ENCODE results near the gene GRIA4.

GRIA4 gene

DNA sequence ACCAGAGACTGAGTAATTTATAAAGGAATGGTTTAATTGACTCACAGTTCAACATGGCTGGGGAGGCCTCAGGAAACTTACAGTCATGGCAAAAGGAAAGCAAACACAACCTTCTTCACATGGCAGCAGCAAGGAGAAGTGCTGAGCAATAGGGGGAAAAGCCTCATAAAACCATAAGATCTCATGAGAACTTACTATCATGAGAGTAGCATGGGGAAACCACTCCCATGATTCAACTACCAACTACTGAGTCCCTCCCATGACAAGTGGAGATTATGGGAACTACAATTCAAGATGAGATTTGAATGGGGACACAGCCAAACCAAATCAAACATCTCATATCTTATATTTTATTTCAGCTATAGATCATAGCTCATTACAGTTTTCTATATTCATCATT lies 33.0 kb downstream of the GRIA4 start:
- Histone ChIP-seq H3K14ac (ENCODE audit: low read length in 2 of 2) (no peak overlapping the region), H2BK12ac (ENCODE audit: low read length in 2 of 2) (no peak overlapping the region), H3K4me2 (ENCODE audit: low read length, poor library complexity, severe bottlenecking) (no peak overlapping the region), H3K79me1 (replicated peaks; ENCODE audit: low read length, poor library complexity, severe bottlenecking) (no peaks in the 10 kb centered on the region), H3K4me3 (ENCODE audit: insufficient read depth in 1 of 2, low read depth in 1 of 2, low read length in 2 of 2) (no peak overlapping the region), H3K23ac (ENCODE audit: low read length in 2 of 2) (no peak overlapping the region), H3K27me3 (ENCODE audit: control insufficient read depth in 1 of 2, insufficient read depth in 1 of 2, low read length in 2 of 2) (no peaks in the 10 kb centered on the region), H2BK120ac (ENCODE audit: low read depth, low read length) (no peak overlapping the region), H2AK5ac (ENCODE audit: low read length, severe bottlenecking) (no peak overlapping the region), H3K4ac (ENCODE audit: low read depth in 1 of 2, low read length in 2 of 2) (no peak overlapping the region), H2BK15ac (ENCODE audit: low read depth, poor library complexity, severe bottlenecking) (no peak overlapping the region), H3K4me1 (ENCODE audit: control insufficient read depth, insufficient read depth, low read depth, low read length) (no peaks in the 10 kb centered on the region), H3K36me3 (ENCODE audit: control insufficient read depth in 1 of 2, insufficient read depth in 2 of 2, low read depth in 1 of 2, low read length in 2 of 2) (no peaks in the 10 kb centered on the region), H3K9me3 (ENCODE audit: control insufficient read depth, low read length) (peaks cover 15% of the 10 kb centered on the region), H4K8ac (ENCODE audit: low read length) (no peak overlapping the region), H2AFZ (ENCODE audit: low read depth, low read length) (no peak overlapping the region), H3K18ac (ENCODE audit: low read depth in 1 of 2, low read length in 2 of 2) (no peak overlapping the region), H3K9ac (ENCODE audit: low read length) (no peak overlapping the region), H2BK5ac (ENCODE audit: low read depth, low read length, poor library complexity, severe bottlenecking) (no peak overlapping the region), H3K27ac (ENCODE audit: low read length, poor library complexity, severe bottlenecking) (no peak overlapping the region), H4K91ac (ENCODE audit: low read length) (no peak overlapping the region)
- no peak for DNase-seq

DNA sequence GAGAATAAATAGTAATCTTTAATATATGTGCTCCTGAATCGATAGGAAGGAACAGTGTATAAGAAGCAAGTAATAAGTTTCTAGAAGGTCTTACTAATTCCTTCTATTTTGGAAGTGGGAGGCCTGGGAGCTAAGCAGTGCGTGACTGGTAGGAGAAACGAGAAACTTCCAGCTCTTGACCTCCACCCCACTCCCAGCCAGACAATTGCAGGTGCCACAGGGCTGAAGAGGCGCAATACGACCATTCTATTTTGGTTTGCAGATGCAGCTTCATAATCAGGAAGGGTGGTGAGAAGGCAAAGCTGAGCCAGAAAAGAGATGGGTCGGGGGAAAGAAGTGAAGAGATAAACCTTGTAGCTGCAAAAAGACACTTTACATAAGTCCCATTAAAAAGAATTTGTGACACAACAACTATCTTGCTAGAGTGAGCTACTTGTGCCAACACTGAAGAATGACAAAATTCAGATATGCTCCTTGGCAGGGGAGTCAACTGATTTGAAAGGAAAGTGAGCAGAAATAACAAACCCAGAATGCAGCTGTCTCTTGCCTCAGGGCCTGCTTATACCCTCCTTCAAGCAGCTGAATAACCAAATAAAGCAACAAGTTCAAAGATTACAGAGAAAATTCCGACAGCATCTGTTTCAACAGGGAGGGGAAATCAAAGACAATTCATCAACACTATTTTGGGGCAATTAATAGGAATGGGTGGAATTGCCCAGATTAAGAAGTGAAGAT lies 35.1 kb downstream of the GRIA4 start:
- no peaks in the 10 kb centered on the region for H3K79me1 ChIP-seq (replicated peaks; ENCODE audit: low read length, poor library complexity, severe bottlenecking)
- WGBS, result 90% methylated on average over 2 of the region's 7 CpGs

DNA sequence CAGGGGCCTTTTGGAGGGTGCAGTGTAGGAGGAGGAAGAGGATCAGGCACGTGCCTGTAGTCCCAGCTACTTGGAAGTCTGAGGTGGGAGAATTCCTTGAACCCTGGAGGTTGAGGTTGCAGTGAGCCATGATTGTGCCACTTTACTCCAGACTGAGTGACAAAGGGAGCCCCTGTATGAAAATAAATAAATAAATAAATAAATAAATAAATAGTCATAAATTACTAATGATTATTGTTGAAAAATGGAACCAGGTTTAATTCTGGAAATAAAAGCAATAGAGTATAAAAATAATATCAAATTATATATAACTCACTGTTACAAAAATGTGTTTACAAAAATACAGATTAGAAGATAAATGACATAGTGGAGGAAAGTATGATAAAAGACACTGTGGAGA lies 37.9 kb downstream of the GRIA4 start:
- Histone ChIP-seq H3K4me1 (ENCODE audit: control insufficient read depth, insufficient read depth, low read depth, low read length) (no peaks in the 10 kb centered on the region), H3K9me3 (ENCODE audit: control insufficient read depth, low read length) (peaks cover 15% of the 10 kb centered on the region), H3K4me2 (ENCODE audit: low read length, poor library complexity, severe bottlenecking) (no peak overlapping the region), H3K4ac (ENCODE audit: low read depth in 1 of 2, low read length in 2 of 2) (no peak overlapping the region), H2AFZ (ENCODE audit: low read depth, low read length) (no peak overlapping the region), H3K4me3 (ENCODE audit: insufficient read depth in 1 of 2, low read depth in 1 of 2, low read length in 2 of 2) (no peak overlapping the region), H2BK12ac (ENCODE audit: low read length in 2 of 2) (no peak overlapping the region), H3K14ac (ENCODE audit: low read length in 2 of 2) (no peak overlapping the region), H3K36me3 (ENCODE audit: control insufficient read depth in 1 of 2, insufficient read depth in 2 of 2, low read depth in 1 of 2, low read length in 2 of 2) (no peaks in the 10 kb centered on the region), H3K27me3 (ENCODE audit: control insufficient read depth in 1 of 2, insufficient read depth in 1 of 2, low read length in 2 of 2) (no peaks in the 10 kb centered on the region), H3K27ac (ENCODE audit: low read length, poor library complexity, severe bottlenecking) (no peak overlapping the region), H2BK15ac (ENCODE audit: low read depth, poor library complexity, severe bottlenecking) (no peak overlapping the region), H2BK120ac (ENCODE audit: low read depth, low read length) (no peak overlapping the region), H3K23ac (ENCODE audit: low read length in 2 of 2) (no peak overlapping the region), H4K8ac (ENCODE audit: low read length) (no peak overlapping the region), H2AK5ac (ENCODE audit: low read length, severe bottlenecking) (no peak overlapping the region), H3K9ac (ENCODE audit: low read length) (no peak overlapping the region), H3K79me1 (replicated peaks; ENCODE audit: low read length, poor library complexity, severe bottlenecking) (no peaks in the 10 kb centered on the region), H2BK5ac (ENCODE audit: low read depth, low read length, poor library complexity, severe bottlenecking) (no peak overlapping the region), H4K91ac (ENCODE audit: low read length) (no peak overlapping the region), H3K18ac (ENCODE audit: low read depth in 1 of 2, low read length in 2 of 2) (no peak overlapping the region)
- no peak for DNase-seq
- WGBS, result 85% methylated on average over 1 of the region's 1 CpG

More for the DNA sequence above, 35.1 kb downstream of the GRIA4 start:
- Histone ChIP-seq H2BK5ac (ENCODE audit: low read depth, low read length, poor library complexity, severe bottlenecking) (no peak overlapping the region), H3K4ac (ENCODE audit: low read depth in 1 of 2, low read length in 2 of 2) (no peak overlapping the region), H4K91ac (ENCODE audit: low read length) (no peak overlapping the region), H3K27ac (ENCODE audit: low read length, poor library complexity, severe bottlenecking) (no peak overlapping the region), H2BK15ac (ENCODE audit: low read depth, poor library complexity, severe bottlenecking) (no peak overlapping the region), H2AFZ (ENCODE audit: low read depth, low read length) (no peak overlapping the region), H3K14ac (ENCODE audit: low read length in 2 of 2) (no peak overlapping the region), H2AK5ac (ENCODE audit: low read length, severe bottlenecking) (no peak overlapping the region), H3K9ac (ENCODE audit: low read length) (no peak overlapping the region), H3K4me1 (ENCODE audit: control insufficient read depth, insufficient read depth, low read depth, low read length) (no peaks in the 10 kb centered on the region), H3K18ac (ENCODE audit: low read depth in 1 of 2, low read length in 2 of 2) (no peak overlapping the region), H3K4me2 (ENCODE audit: low read length, poor library complexity, severe bottlenecking) (no peak overlapping the region), H3K9me3 (ENCODE audit: control insufficient read depth, low read length) (peaks cover 15% of the 10 kb centered on the region), H4K8ac (ENCODE audit: low read length) (no peak overlapping the region), H3K27me3 (ENCODE audit: control insufficient read depth in 1 of 2, insufficient read depth in 1 of 2, low read length in 2 of 2) (no peaks in the 10 kb centered on the region), H3K23ac (ENCODE audit: low read length in 2 of 2) (no peak overlapping the region), H2BK120ac (ENCODE audit: low read depth, low read length) (no peak overlapping the region), H2BK12ac (ENCODE audit: low read length in 2 of 2) (no peak overlapping the region), H3K4me3 (ENCODE audit: insufficient read depth in 1 of 2, low read depth in 1 of 2, low read length in 2 of 2) (no peak overlapping the region), H3K36me3 (ENCODE audit: control insufficient read depth in 1 of 2, insufficient read depth in 2 of 2, low read depth in 1 of 2, low read length in 2 of 2) (no peaks in the 10 kb centered on the region)
- DNase-seq, result no peak

DNA sequence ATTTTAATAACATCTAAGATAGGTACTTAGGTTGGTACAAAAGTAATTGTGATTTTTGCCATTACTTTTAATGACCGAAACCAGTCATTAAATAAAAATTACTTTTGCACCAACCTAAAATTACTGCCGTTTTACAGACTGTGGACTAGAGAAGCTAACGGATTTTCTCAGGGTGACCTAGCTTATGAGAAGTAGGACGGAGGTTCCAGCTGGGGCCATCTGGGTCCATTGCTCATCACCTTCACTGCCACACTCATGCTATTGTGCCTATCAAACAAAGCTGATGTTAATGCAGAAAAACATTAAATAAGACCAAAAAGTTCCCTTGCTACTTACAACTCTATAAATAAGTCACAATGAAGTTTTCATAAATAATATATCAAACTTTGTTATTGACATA lies 38.9 kb downstream of the GRIA4 start:
- Histone ChIP-seq H2BK15ac (ENCODE audit: low read depth, poor library complexity, severe bottlenecking) (no peak overlapping the region), H3K4me2 (ENCODE audit: low read length, poor library complexity, severe bottlenecking) (no peak overlapping the region), H3K4me3 (ENCODE audit: insufficient read depth in 1 of 2, low read depth in 1 of 2, low read length in 2 of 2) (no peak overlapping the region), H3K14ac (ENCODE audit: low read length in 2 of 2) (no peak overlapping the region), H2BK5ac (ENCODE audit: low read depth, low read length, poor library complexity, severe bottlenecking) (no peak overlapping the region), H3K9me3 (ENCODE audit: control insufficient read depth, low read length) (peaks cover 19% of the 10 kb centered on the region), H3K27me3 (ENCODE audit: control insufficient read depth in 1 of 2, insufficient read depth in 1 of 2, low read length in 2 of 2) (no peaks in the 10 kb centered on the region), H3K79me1 (replicated peaks; ENCODE audit: low read length, poor library complexity, severe bottlenecking) (no peaks in the 10 kb centered on the region), H3K23ac (ENCODE audit: low read length in 2 of 2) (no peak overlapping the region), H2AK5ac (ENCODE audit: low read length, severe bottlenecking) (no peak overlapping the region), H3K4ac (ENCODE audit: low read depth in 1 of 2, low read length in 2 of 2) (no peak overlapping the region), H3K9ac (ENCODE audit: low read length) (no peak overlapping the region), H3K4me1 (ENCODE audit: control insufficient read depth, insufficient read depth, low read depth, low read length) (no peaks in the 10 kb centered on the region), H2BK120ac (ENCODE audit: low read depth, low read length) (no peak overlapping the region), H3K36me3 (ENCODE audit: control insufficient read depth in 1 of 2, insufficient read depth in 2 of 2, low read depth in 1 of 2, low read length in 2 of 2) (no peaks in the 10 kb centered on the region), H3K27ac (ENCODE audit: low read length, poor library complexity, severe bottlenecking) (no peak overlapping the region), H3K18ac (ENCODE audit: low read depth in 1 of 2, low read length in 2 of 2) (no peak overlapping the region), H4K91ac (ENCODE audit: low read length) (peak overlapping the region; percentile 50), H4K8ac (ENCODE audit: low read length) (no peak overlapping the region), H2AFZ (ENCODE audit: low read depth, low read length) (no peak overlapping the region), H2BK12ac (ENCODE audit: low read length in 2 of 2) (no peak overlapping the region)
- no peak for DNase-seq
- WGBS, result 90% methylated on average over 4 of the region's 4 CpGs
